ENCODE measurements around the gene AGPS.

The AGPS gene

GRCh38 chr2:177556153-177556552 is 163.6 kb downstream of the AGPS start:
- no peak for DNase-seq

GRCh38 chr2:177557794-177558193 is 165.2 kb downstream of the AGPS start:
- DNase-seq, result no peak

GRCh38 chr2:177559638-177560037 is 167.1 kb downstream of the AGPS start:
- no peak for DNase-seq

GRCh38 chr2:177568390-177568789 is 175.8 kb downstream of the AGPS start:
- no peak for DNase-seq

GRCh38 chr2:177568893-177569292 is 176.3 kb downstream of the AGPS start:
- no peak for DNase-seq

GRCh38 chr2:177572236-177572671 is 179.7 kb downstream of the AGPS start:
- DNase-seq, result no peak

GRCh38 chr2:177573120-177573519 is 180.5 kb downstream of the AGPS start:
- no peak for DNase-seq

- DNase-seq, result no peak
Observed at GRCh38 chr2:177574356-177574755, 181.8 kb downstream of the AGPS start.

GRCh38 chr2:177575358-177575757 is 182.8 kb downstream of the AGPS start:
- DNase-seq, result no peak

- no peak for DNase-seq
Observed at GRCh38 chr2:177577075-177577474, 184.5 kb downstream of the AGPS start.

GRCh38 chr2:177578454-177578853 is 185.9 kb downstream of the AGPS start:
- DNase-seq, result no peak

GRCh38 chr2:177579486-177580036 is 187.0 kb downstream of the AGPS start:
- DNase-seq, result no peak

GRCh38 chr2:177582000-177582399 is 189.4 kb downstream of the AGPS start:
- DNase-seq, result no peak

GRCh38 chr2:177584030-177584692 is 191.6 kb downstream of the AGPS start:
- DNase-seq, result no peak

- no peak for DNase-seq
Observed at GRCh38 chr2:177585234-177585863, 192.8 kb downstream of the AGPS start.

GRCh38 chr2:177586154-177586553 is 193.6 kb downstream of the AGPS start:
- no peak for DNase-seq

GRCh38 chr2:177587371-177587770 is 194.8 kb downstream of the AGPS start:
- DNase-seq, result no peak

- no peak for DNase-seq
Observed at GRCh38 chr2:177588671-177589070, 196.1 kb downstream of the AGPS start.

GRCh38 chr2:177589186-177589585 is 196.6 kb downstream of the AGPS start:
- DNase-seq, result no peak

- DNase-seq, result no peak
Observed at GRCh38 chr2:177592397-177592796, 199.8 kb downstream of the AGPS start.

GRCh38 chr2:177592945-177593344 is 200.4 kb downstream of the AGPS start:
- DNase-seq, result no peak

- DNase-seq, result no peak
Observed at GRCh38 chr2:177593402-177593801, 200.8 kb downstream of the AGPS start.
